Measurements from ENCODE around the gene CC2D2B. TPM values are rescaled to one million over a fixed set of nuclear protein-coding genes. Genes with fewer than 3 reads are reported as not detected.
A peak's percentile ranks its signal among the peaks of the same experiment; 100 is the strongest.

Gene CC2D2B
- total RNA-seq, 4 donors from 2014 or later, result 0.96 to 1.6 (median 1.1) TPM; not detected in 1

DNA sequence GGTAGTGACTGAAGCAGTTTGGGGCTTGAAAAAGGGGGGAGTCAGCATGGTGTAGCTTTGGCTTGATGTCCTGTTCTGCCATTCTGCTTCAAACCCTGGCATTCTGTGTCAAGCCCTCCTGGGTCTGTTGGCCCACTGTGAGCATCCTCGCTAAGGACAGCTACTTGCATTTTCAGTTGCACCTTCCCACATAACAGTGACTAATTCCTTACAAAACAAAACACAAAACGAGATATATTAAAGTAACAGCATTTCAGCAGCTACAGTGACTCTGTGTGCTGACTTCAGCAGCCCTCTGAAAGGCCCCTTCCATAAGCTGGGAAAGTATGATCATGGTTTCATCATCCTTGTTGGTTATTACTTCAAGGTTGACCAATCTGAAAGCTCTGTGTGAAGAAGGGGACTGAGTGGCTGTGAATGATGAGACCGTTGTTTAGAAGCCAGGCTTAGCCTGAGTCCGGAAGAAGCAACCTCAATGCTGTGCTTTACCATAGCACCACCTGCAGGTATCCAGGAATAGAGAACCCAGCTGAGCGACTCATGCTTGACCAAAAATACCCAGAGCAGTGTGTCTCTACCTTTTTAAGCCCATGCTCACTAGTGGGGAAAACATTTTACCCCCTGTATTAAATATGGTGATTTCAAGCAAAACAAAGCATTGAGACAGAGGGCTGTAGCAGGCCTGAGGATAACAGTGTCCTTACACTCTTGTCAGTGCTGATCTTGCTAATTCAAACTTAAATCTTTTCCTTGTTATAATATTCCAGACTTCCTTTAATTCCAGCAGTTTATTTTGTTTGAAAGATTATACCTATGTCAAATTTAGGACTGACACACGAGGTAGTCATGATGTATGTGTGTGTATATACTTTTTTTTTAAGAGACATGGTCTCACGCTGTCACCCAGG is 42.6 kb upstream of the CC2D2B start:
- Histone ChIP-seq H3K27me3 (no peaks in the 10 kb centered on the region), H3K4me1 (no peaks in the 10 kb centered on the region), H3K36me3 (no peaks in the 10 kb centered on the region), H3K27ac (no peak overlapping the region), H3K4me3 (no peak overlapping the region), H3K9me3 (no peaks in the 10 kb centered on the region)
- TF ChIP-seq, protein P1, sequence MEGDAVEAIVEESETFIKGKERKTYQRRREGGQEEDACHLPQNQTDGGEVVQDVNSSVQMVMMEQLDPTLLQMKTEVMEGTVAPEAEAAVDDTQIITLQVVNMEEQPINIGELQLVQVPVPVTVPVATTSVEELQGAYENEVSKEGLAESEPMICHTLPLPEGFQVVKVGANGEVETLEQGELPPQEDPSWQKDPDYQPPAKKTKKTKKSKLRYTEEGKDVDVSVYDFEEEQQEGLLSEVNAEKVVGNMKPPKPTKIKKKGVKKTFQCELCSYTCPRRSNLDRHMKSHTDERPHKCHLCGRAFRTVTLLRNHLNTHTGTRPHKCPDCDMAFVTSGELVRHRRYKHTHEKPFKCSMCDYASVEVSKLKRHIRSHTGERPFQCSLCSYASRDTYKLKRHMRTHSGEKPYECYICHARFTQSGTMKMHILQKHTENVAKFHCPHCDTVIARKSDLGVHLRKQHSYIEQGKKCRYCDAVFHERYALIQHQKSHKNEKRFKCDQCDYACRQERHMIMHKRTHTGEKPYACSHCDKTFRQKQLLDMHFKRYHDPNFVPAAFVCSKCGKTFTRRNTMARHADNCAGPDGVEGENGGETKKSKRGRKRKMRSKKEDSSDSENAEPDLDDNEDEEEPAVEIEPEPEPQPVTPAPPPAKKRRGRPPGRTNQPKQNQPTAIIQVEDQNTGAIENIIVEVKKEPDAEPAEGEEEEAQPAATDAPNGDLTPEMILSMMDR (IDR thresholded peaks at IDR 0.05), result peak; percentile 36 to 50 (median 49)
- no peak for TF ChIP-seq POLR2AphosphoS5 (IDR thresholded peaks at IDR 0.05)
- in situ Hi-C loops (cut with MboI; ENCODE audit: low pct_ligation_motif_present in 1 of 4, low pct_unique_long_range_greater_than_20kb in 1 of 4, low sequenced_read_pairs in 3 of 4) (no loop called here), intact Hi-C loops (cut with DNase I; ENCODE audit: low total_unique reads) (no loop called here)
- peak; percentile 18 for DNase-seq
- 45 to 73% methylated on average over 5 to 7 of the region's 7 CpGs for WGBS, 2 donors (ENCODE audit: low coverage in 1 of 2)

GRCh38 chr10:95865814-95866466 is 41.8 kb upstream of the CC2D2B start:
- 54 to 67% methylated on average over 5 to 6 of the region's 6 CpGs for WGBS, 2 donors (ENCODE audit: low coverage in 1 of 2)
- Histone ChIP-seq H3K36me3 (no peaks in the 10 kb centered on the region), H3K27me3 (no peaks in the 10 kb centered on the region), H3K4me1 (no peaks in the 10 kb centered on the region), H3K4me3 (no peak overlapping the region), H3K27ac (no peak overlapping the region), H3K9me3 (no peaks in the 10 kb centered on the region)
- DNase-seq, result no peak
- in situ Hi-C loops (cut with MboI; ENCODE audit: low pct_ligation_motif_present in 1 of 4, low pct_unique_long_range_greater_than_20kb in 1 of 4, low sequenced_read_pairs in 3 of 4) (no loop called here), intact Hi-C loops (cut with DNase I; ENCODE audit: low total_unique reads) (no loop called here)
- no peak for TF ChIP-seq POLR2A (IDR thresholded peaks at IDR 0.05)
- no peak for TF ChIP-seq POLR2AphosphoS5 (IDR thresholded peaks at IDR 0.05)
- TF ChIP-seq, protein P1 (IDR thresholded peaks at IDR 0.05), result no peak
- TF ChIP-seq EP300 (IDR thresholded peaks at IDR 0.05; ENCODE audit: low read depth), result no peak

GRCh38 chr10:95866467-95866842 is 41.3 kb upstream of the CC2D2B start:
- Histone ChIP-seq H3K9me3 (no peaks in the 10 kb centered on the region), H3K27ac (no peak overlapping the region)

GRCh38 chr10:95867866-95868265 is 39.9 kb upstream of the CC2D2B start:
- no peaks in the 10 kb centered on the region for H3K9me3 ChIP-seq
- H3K4me1 ChIP-seq, result no peaks in the 10 kb centered on the region
- H3K36me3 ChIP-seq, result no peaks in the 10 kb centered on the region
- no peak overlapping the region for H3K27ac ChIP-seq
- TF ChIP-seq POLR2A (IDR thresholded peaks at IDR 0.05) (no peak), EP300 (IDR thresholded peaks at IDR 0.05; ENCODE audit: low read depth) (no peak), POLR2AphosphoS5 (IDR thresholded peaks at IDR 0.05) (no peak)
- TF ChIP-seq, protein P1 (IDR thresholded peaks at IDR 0.05), result no peak
- WGBS, 2 donors (ENCODE audit: low coverage in 1 of 2), result 85 to 94% methylated on average over 4 of the region's 4 CpGs
- no peaks in the 10 kb centered on the region for H3K27me3 ChIP-seq
- DNase-seq, result no peak
- intact Hi-C loops (cut with DNase I; ENCODE audit: low total_unique reads) (no loop called here), in situ Hi-C loops (cut with MboI; ENCODE audit: low pct_ligation_motif_present in 1 of 4, low pct_unique_long_range_greater_than_20kb in 1 of 4, low sequenced_read_pairs in 3 of 4) (no loop called here)
- no peak overlapping the region for H3K4me3 ChIP-seq

More at GRCh38 chr10:95866467-95866842, 41.3 kb upstream of the CC2D2B start:
- H3K36me3 ChIP-seq, result no peaks in the 10 kb centered on the region
- 33 to 53% methylated on average over 2 of the region's 2 CpGs for WGBS, 2 donors (ENCODE audit: low coverage in 1 of 2)
- TF ChIP-seq EP300 (IDR thresholded peaks at IDR 0.05; ENCODE audit: low read depth) (no peak), POLR2AphosphoS5 (IDR thresholded peaks at IDR 0.05) (no peak)
- no peak overlapping the region for H3K4me3 ChIP-seq
- H3K27me3 ChIP-seq, result no peaks in the 10 kb centered on the region
- no peak for DNase-seq
- no peaks in the 10 kb centered on the region for H3K4me1 ChIP-seq
- in situ Hi-C loops (cut with MboI; ENCODE audit: low pct_ligation_motif_present in 1 of 4, low pct_unique_long_range_greater_than_20kb in 1 of 4, low sequenced_read_pairs in 3 of 4) (no loop called here), intact Hi-C loops (cut with DNase I; ENCODE audit: low total_unique reads) (no loop called here)
